ENCODE measurements around the gene SLC16A12. TPM values are rescaled to one million over a fixed set of nuclear protein-coding genes. Genes with fewer than 3 reads are reported as not detected.

Gene SLC16A12
- total and polyA plus RNA-seq, 12 donors = 1.8 to 3.6 (median 2.7) TPM

GRCh38 chr10:89389254-89389653 is 146.1 kb downstream of the SLC16A12 start:
- ATAC-seq = no peak
- intact Hi-C loops (cut with DNase I) = loop anchor here in 2 of 10 donors (2.0 to 5.0 kb wide), 2 partner anchors 14 to 132 kb away; no protein-coding TSS in a partner anchor
- H3K4me1 ChIP-seq = peaks cover 0 to 51% (median 31%) of the 10 kb centered on the region in 9 donors
- no peaks in the 10 kb centered on the region for H3K9me3 ChIP-seq
- TF ChIP-seq, protein P1, sequence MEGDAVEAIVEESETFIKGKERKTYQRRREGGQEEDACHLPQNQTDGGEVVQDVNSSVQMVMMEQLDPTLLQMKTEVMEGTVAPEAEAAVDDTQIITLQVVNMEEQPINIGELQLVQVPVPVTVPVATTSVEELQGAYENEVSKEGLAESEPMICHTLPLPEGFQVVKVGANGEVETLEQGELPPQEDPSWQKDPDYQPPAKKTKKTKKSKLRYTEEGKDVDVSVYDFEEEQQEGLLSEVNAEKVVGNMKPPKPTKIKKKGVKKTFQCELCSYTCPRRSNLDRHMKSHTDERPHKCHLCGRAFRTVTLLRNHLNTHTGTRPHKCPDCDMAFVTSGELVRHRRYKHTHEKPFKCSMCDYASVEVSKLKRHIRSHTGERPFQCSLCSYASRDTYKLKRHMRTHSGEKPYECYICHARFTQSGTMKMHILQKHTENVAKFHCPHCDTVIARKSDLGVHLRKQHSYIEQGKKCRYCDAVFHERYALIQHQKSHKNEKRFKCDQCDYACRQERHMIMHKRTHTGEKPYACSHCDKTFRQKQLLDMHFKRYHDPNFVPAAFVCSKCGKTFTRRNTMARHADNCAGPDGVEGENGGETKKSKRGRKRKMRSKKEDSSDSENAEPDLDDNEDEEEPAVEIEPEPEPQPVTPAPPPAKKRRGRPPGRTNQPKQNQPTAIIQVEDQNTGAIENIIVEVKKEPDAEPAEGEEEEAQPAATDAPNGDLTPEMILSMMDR (IDR thresholded peaks at IDR 0.05) = peak in 7 of 9 donors; percentile 33 to 66 (median 55)
- H3K4me3 ChIP-seq = no peak overlapping the region
- no peaks in the 10 kb centered on the region for H3K36me3 ChIP-seq
- H3K27ac ChIP-seq = peak overlapping the region in 1 of 10 donors; percentile 32
- H3K27me3 ChIP-seq = no peaks in the 10 kb centered on the region
- WGBS, 2 donors = 70% methylated on average over 1 of the region's 1 CpG
- no peak for DNase-seq

- H3K27me3 ChIP-seq = no peaks in the 10 kb centered on the region
- no peak overlapping the region for H3K4me3 ChIP-seq
- 65 to 72% methylated on average over 2 of the region's 2 CpGs for WGBS, 2 donors
- intact Hi-C loops (cut with DNase I) = loop anchor here in 2 of 10 donors (2.0 to 5.0 kb wide), 2 partner anchors 14 to 132 kb away; no protein-coding TSS in a partner anchor
- H3K9me3 ChIP-seq = no peaks in the 10 kb centered on the region
- ATAC-seq (no peak), DNase-seq (no peak)
- TF ChIP-seq, protein P1 (IDR thresholded peaks at IDR 0.05) = no peak
- H3K4me1 ChIP-seq = peaks cover 0 to 48% (median 26%) of the 10 kb centered on the region in 9 donors
- no peaks in the 10 kb centered on the region for H3K36me3 ChIP-seq
- no peak overlapping the region for H3K27ac ChIP-seq
Measured at GRCh38 chr10:89388806-89389205, 146.6 kb downstream of the SLC16A12 start.

DNA sequence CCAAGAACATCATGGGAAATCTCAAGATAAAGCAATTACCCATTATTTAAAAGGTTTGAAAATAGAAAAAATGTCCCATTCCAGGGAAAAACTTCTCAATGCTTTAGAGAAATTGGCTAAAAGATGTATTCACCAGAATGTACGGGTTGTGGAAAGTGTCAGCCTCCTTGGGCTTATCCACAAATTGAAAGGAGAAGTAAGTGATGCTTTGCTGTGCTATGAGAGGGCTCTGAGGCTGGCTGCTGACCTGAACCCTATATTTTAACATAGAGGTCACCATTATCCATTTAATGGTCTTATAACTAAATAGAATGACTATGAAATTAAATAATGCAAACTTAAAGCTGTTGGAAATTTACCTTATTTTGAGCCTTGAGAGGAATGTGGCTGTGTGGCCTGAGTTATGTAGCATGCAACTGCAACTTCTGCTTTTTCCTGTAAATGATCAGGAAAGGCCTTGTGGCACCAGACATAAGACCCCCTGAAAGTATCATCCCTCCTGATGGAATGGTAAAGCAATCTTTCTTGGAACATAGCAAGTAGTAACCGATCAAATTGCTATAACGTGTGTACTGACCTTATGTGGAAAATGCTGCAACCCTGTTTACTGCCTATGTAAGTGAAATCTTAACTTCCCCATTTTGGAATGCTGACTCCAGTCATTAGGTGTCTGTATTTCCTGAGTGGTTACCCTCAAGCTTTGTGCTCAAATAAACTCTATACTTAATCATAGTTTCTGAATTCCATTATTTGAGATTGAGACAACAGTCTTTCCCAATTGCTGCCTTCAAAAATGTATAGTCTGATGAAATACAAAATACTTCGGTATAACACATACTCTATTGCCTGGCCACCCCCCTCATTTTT is 150.7 kb downstream of the SLC16A12 start:
- TF ChIP-seq, protein P1 (IDR thresholded peaks at IDR 0.05) = no peak
- no peaks in the 10 kb centered on the region for H3K9me3 ChIP-seq
- peaks cover 0 to 17% (median 0%) of the 10 kb centered on the region in 9 donors for H3K4me1 ChIP-seq
- WGBS, 2 donors = 86 to 92% methylated on average over 4 of the region's 4 CpGs
- no peaks in the 10 kb centered on the region for H3K27me3 ChIP-seq
- no peak for DNase-seq
- no peaks in the 10 kb centered on the region for H3K36me3 ChIP-seq
- intact Hi-C loops (cut with DNase I) = loop anchor here in 1 of 10 donors (5.0 kb wide), 1 partner anchor 127 kb away; no protein-coding TSS in a partner anchor
- no peak overlapping the region for H3K4me3 ChIP-seq
- H3K27ac ChIP-seq = peak overlapping the region in 1 of 10 donors; percentile 36
- peak in 5 of 8 donors; percentile 51 to 73 (median 58) for ATAC-seq

DNA sequence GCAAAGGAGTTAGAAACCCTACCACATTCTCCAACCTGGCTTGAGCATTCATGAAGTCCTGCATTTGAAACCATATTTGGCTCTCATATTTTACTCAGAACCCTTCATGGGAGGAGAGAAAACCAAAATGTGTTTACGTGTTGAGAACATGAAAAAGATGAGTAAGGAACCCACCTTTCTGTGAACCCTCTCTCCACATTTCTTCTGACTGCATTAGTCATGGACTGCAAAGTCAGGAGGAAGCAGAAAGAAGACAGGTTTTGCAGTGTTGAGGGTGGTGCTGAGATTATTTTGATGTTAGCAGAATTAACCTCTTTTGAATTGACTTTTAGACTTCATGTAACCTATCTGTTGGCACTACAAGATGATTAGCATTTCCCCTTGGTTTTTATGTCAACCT is 152.6 kb downstream of the SLC16A12 start:
- intact Hi-C loops (cut with DNase I) = no loop called here
- H3K4me1 ChIP-seq = peaks cover 0 to 17% (median 0%) of the 10 kb centered on the region in 9 donors
- WGBS, 2 donors = 95 to 100% methylated on average over 1 of the region's 1 CpG

More for the DNA sequence above, 152.6 kb downstream of the SLC16A12 start:
- ATAC-seq = no peak
- no peaks in the 10 kb centered on the region for H3K36me3 ChIP-seq
- DNase-seq = no peak
- no peaks in the 10 kb centered on the region for H3K9me3 ChIP-seq
- H3K27ac ChIP-seq = no peak overlapping the region
- H3K4me3 ChIP-seq = no peak overlapping the region
- TF ChIP-seq, protein P1 (IDR thresholded peaks at IDR 0.05) = no peak
- no peaks in the 10 kb centered on the region for H3K27me3 ChIP-seq

Other genes with a start within 250 kb of the SLC16A12 start
- 10 to 100 TPM in 3 of 10 donors, 1 to 10 TPM in 7; 2.1 to 24.4 (median 6.5) TPM for gene IFIT2, start 233.5 kb downstream of the SLC16A12 start, total RNA-seq
- 1 to 10 TPM; 1.8 to 4.6 TPM for gene IFIT2, start 233.5 kb downstream of the SLC16A12 start, polyA plus RNA-seq
- 100 to 1,000 TPM in 1 of 10 donors, 10 to 100 TPM in 7, 1 to 10 TPM in 2; 8.0 to 102 (median 13.2) TPM for gene IFIT3, start 207.6 kb downstream of the SLC16A12 start, total RNA-seq
- 1 to 10 TPM; 4.7 to 7.9 TPM for gene IFIT3, start 207.6 kb downstream of the SLC16A12 start, polyA plus RNA-seq
- gene IFIT1B, start 157.5 kb downstream of the SLC16A12 start, total RNA-seq = under 1 TPM in 1 of 10 donors, not detected in 9; 0.21 TPM
- not detected for gene IFIT1B, start 157.5 kb downstream of the SLC16A12 start, polyA plus RNA-seq
- 10 to 100 TPM; 18.8 to 50.1 (median 30.1) TPM for gene IFIT1, start 143.0 kb downstream of the SLC16A12 start, total RNA-seq
- gene IFIT1, start 143.0 kb downstream of the SLC16A12 start, polyA plus RNA-seq = 10 to 100 TPM in 1 of 2 donors, 1 to 10 TPM in 1; 5.1 to 20.8 TPM
- gene IFIT5, start 121.0 kb downstream of the SLC16A12 start, total RNA-seq = 10 to 100 TPM in 8 of 10 donors, 1 to 10 TPM in 2; 8.3 to 16.9 (median 11.2) TPM
- 1 to 10 TPM; 5.4 to 7.0 TPM for gene IFIT5, start 121.0 kb downstream of the SLC16A12 start, polyA plus RNA-seq
- 10 to 100 TPM in 9 of 10 donors, 1 to 10 TPM in 1; 8.3 to 20.9 (median 16.8) TPM for gene PANK1, start 109.6 kb upstream of the SLC16A12 start, total RNA-seq
- gene PANK1, start 109.6 kb upstream of the SLC16A12 start, polyA plus RNA-seq = 1 to 10 TPM; 4.0 to 6.4 TPM
- 1 to 10 TPM; 1.5 to 8.5 (median 3.2) TPM for gene KIF20B, start 166.0 kb upstream of the SLC16A12 start, total RNA-seq
- gene KIF20B, start 166.0 kb upstream of the SLC16A12 start, polyA plus RNA-seq = under 1 TPM; 0.74 to 0.88 TPM